Ramos (cell line): ENCODE data around the gene SNCA.

Experiments
- in situ Hi-C: fragments of 300-500 bp; cut with MboI; formaldehyde crosslinking; loops from one replicate; pipeline ENCODE4 v1.14.3; 2022; ENCODE audit warnings: low sequenced_read_pairs; ENCODE audit not compliant: unreplicated experiment

Gene SNCA

DNA sequence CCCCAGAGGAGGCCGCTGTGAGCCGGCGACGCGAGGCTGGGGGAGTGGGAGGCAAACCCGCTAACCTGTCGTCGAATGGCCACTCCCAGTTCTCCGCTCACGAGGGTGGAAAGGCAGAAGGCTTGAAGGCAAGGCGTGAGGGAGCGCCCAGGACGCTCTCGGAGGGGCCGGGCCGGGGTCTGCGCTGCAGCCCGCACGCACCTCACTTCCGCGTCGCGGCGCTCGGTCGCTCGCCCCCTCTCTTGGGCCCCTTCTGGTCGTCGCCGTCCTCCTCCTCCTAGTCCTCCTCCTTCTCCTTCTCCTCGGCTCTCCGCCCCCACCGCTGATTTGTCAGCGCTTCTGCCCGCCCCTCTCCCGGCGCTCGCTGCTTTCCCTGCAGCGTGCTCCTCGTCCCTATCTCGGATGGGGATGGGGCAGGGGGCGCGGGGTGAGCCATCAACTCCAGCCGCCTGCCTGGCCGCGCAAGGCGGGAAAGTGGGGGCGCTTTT is at the start of gene SNCA:
SNCA (minus strand) TSS at position 265 of the 488 bp plus-strand sequence. CDS start 1,494 bp downstream, outside the sequence.
- in situ Hi-C loops = no loop called here

DNA sequence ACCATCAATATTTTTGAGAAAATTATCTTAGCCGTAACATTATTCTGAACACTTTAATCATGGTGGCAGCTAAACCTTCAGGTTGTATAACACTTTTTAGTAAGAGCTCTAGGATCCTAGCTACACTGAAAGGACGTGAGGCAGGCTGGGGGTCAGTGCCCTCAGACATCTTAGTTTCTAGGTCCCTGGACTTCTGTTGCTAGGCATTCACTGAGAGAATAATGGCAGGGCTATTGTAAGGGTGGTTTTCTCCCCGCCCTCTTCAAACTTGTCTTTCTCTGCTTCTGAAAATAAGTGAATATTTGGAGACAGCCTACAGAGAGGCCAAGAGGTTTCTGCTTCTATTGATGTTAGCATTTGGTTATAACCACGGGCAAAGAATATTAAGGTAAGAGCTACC is 42.3 kb upstream of the SNCA start:
- in situ Hi-C loops = no loop called here

DNA sequence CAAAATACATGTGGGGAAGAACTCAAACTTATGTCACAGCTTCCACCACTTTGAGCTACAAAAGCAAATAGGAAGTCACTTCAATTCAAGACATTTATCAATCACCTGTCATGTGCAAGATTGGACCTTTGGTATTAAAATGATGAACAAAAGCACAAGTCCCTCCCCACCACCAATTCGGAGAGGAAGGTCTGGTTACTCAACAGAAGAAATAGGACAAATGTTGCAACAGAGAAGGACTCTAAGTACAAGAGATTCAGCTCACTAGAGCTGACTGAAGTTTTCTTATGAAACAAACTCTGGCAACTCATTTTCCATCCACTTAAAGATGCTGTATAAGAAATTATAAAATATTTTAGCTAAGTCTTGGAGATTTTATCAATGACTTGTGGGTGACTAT is 41.6 kb upstream of the SNCA start:
- in situ Hi-C loops = no loop called here

DNA sequence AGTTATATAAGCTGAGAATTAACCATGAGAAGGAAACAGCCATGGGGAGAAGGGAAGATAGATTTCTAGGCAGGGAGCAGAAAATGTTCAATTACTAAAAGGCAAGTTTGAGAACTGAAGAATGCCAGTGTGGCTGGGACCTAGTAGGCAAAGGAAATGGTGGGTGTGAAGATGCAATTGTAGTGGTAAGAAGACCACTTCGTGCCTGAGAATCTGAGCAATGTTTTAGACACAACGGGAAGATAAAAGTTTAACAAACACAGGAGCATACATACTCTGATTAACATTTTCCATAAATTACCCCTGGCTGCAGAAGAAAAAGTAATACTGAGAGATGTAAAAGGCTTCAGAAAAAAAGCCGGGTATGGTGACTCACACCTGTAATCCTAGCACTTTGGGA is 39.6 kb upstream of the SNCA start:
- in situ Hi-C loops = no loop called here

DNA sequence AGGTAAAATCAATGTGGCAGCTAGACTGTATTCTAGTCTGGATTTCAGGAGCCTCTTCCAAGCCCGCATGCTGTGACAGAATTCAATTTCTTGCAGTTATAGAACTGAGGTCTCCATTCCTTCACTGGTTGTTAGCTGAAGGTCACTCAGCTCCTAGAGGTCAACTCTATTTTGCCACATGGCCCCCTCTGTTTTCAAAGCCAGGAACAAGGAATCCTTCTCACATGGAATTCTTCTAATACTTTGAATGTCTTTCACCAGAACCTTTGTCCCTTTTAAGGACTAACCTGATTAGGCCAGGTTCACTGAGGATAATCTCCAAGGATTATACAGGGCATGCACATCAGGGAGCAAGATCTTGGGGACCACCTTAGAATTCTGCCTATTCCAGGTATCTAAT is 34.2 kb upstream of the SNCA start:
- in situ Hi-C loops = no loop called here

DNA sequence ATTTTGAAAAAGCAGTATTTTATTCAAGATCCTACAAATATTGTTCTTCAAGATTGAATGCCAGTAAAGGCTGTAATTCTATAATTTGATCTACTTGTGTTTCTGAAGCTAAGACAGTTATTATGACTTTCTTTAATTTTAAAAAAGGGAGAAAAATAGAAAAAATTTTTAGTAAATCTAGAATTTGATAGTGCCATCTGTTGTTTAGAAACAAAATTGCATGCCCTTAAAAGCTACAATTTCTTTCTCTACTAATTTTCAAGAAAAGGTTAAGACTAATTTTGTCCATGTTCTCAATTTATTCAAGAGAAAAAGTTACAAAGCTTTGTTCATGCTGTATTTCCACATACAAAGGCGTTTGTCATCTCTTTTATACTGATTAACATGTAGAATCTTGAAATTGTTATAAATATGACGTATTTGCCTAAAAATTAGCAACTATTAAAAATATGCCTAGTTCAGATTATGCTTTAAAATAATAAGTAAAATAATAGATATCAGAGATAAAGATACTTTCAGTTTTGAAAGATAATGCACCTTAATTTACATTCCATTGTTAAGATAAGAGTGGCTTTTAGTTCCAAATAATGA is 32.1 kb upstream of the SNCA start:
- in situ Hi-C loops = no loop called here

DNA sequence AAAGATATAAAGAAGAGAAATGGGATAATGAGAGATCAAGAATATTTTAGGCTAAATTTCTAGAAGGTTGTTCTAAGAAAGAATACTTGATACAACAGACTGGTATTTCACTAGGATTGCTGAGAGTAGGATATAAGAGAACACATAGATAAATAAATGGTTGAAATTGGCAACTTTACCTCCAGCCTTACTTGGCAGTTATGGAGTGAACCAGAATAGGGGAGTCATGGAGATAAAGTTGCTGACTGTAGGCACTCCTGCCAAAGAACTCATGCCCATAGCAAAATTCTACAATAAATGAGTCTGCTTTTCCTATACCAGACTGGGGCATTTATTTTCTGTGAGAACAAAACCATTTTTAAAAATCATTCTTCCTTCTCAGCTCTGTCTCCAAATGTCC is 31.3 kb upstream of the SNCA start:
- in situ Hi-C loops = no loop called here

DNA sequence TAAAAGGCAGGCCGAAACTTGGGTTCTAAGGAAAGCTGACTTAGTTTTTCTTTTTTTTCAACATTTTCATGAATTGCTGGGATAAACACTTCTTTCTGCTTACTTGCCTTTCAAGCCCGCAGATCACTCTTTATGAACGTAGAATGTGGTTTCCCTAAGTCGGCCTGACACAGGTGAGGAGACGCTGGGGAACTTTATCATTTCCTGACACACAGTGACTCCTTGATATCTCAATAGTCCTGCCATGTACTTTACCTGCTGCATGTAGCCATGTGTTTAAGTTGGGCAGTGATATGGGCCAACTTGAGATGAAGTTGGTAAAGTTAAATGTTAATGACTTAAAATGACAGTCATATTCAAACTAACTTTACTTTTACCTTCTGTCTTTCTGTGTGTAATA is 26.6 kb upstream of the SNCA start:
- in situ Hi-C loops = no loop called here

DNA sequence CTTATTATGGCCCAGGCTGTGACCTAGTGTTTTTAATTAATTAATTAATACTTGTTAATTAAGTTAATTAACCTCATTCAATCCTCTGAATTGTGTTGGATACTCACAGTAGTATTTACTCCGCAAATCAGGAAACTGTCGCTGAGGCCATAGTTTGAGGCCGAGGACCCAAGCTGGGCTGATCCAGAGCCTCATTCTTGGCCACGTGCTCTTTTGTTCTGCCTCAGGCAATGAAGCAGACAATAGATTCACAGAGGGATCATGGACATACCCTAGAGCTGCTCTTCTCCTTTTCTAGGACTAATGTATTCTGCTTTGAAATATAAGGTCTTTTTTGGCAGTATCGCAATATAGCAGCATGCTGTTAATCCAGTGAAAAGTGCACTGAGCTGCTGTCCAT is 24.0 kb upstream of the SNCA start:
- in situ Hi-C loops = no loop called here

DNA sequence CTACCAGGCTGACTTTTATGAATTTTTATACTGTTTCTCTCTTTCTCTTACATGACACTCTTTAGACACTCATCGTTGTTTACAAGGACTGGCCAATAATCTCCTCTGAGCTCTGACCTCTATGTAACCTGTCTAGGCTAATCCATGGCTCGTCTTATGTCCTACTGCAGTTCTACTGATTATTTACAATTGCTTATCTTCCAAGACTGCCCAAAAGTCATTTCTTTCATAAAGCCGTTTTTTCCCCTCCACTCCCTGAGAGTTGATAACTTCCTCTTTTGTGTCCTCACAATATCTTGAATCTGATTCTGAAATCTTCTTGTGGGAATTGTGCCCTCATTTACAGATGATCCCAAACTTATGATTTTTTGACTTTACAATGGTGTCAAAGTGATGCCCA is 18.3 kb upstream of the SNCA start:
- in situ Hi-C loops = no loop called here

DNA sequence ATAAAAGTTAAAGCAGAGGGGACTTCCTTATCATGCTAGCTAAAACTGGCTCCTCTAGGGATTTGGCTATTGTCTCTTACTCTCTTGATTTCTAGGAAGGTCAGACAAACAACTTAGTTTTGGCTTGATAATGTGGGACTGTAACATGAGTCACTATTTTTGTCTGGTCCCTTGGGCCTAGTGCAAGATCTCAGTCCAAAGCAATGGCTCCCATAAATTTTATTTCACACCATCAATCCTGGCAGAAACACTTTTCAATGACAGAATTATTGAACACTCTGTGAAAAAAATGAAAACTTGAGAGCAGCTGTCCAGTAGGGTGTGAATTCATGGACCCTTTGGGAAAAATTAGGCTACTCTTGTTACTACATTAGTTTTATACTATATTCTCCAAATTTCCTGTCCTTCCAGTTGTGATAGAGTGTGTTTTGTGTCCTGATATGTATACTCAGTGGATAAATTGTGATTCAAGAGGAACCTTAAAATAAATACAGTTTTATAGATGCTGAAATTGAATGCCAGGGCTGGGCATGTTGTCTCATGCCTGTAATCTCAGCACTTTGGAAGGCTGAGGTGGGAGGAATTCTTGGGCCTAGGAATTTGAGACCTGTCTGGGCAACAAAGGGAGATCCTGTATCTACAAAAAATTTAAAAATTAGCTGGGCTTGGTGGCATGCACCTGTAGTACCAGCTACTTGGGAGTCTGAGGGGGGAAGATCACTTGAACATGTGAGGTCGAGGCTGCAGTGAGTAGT is 10.8 kb upstream of the SNCA start:
- in situ Hi-C loops = no loop called here

DNA sequence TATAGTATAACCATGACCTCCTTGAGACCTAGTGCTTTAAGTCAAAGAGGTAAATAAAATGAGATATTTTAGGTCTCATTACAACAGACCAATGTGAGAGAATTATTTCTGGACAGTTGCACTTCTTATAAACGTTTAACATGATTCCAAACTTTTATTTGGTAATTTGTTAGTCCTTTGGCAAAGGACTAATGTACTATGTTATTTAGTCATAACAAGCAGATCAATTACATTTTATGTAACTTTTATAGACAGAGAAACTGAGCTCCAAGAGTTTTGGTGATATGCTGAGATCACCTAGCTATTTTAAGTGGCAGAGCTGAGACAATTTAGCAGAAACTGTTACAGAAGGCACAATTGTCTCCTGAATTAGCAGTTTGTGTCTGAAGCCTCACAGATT is 2.6 kb upstream of the SNCA start:
- in situ Hi-C loops = no loop called here

DNA sequence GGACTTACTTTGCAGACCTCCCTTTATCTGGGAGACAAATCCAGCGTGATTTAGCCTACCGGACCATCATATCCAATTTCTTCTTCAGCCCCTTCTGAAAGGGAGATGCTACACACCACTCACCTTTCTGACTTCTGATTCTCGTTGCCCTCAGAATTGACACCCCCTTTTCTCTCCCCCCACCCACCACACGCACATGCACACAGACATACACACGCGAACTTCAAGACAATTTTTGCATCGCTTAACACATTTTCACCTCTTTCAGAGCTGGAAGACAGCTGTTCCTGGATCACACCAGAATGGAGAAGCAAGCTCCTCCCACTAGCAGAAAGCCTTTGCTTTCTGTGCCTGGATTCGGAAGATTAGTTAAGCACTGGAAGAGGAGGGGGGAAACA is 1.0 kb upstream of the SNCA start:
- in situ Hi-C loops = no loop called here

DNA sequence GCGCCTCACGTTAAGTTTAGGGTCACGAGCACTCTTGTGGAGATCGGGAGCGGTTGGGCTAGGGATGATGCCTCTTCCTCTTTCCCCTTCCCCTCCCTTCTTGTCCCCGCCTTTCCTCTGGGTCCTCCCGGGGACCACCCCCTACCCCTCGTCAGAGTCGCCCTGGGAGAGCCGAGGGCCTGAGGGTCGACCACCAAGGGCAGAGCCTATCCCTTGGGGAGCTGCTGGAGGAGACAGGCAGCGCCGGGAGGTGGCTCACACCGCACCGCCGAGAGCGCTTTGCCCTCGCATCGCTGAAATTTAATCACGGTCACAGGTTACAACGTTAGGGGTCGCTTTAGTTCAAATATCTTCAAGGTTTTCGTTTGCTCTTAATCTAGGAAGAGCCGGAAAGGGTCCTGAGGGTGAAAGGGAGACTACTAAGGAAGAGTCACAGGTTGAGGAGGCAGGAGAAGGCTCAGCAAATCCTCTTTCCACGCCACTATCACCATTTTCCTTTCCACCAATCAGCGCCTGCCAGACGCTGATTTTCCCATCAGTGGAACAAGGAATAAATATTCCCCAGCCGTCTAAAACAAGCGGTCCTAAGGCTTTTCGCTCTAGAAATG is 528 bp upstream of the SNCA start:
- in situ Hi-C loops = no loop called here

DNA sequence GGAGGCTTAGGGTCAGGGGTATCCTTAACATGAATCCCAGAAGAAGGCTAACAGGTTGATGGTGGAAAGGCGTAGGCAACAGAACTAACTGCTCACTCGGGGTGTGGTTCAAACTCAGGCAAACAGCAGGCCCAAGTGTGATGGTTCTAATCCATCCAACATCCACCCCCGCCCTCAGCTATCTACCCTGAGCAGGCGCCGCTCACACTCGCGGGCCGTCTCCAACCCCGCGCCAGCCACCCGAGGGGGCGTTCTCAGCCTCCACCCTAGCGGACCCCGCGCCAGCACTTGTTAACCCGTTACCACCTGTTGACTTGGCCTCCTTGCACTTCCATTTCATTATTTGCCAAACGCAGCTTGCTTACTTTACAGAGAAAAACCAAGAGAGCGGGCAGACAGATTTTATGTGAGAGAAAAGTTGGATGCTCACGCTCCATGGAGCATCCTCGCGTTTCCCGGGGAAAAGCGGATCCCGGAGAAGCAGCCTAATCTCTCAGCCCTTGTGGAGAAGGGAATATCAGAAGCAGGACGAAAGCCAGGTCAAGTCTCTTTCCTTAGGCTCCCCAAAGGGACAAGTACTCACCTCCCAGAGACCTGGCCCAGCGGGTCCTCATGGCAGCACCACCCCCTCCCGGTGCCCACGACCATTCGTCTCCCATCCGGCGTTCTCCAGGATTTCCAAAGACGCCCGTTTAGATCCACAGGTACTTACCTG is 773 bp downstream of the SNCA start:
- in situ Hi-C loops = no loop called here

DNA sequence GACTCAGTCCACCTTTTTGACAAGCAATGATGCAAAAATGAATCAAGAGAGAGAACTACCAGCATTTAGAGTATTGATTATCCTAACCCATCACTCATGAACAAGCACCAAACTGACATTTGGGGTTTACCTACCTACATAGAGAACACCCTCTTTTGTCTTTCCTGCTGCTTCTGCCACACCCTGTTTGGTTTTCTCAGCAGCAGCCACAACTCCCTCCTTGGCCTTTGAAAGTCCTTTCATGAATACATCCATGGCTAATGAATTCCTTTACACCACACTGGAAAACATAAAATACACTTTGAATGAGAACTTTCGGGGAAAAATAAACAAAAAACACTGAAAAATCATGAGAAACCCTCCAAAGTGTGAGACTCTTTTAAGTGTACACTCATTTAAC is 1.5 kb downstream of the SNCA start:
- in situ Hi-C loops = no loop called here

DNA sequence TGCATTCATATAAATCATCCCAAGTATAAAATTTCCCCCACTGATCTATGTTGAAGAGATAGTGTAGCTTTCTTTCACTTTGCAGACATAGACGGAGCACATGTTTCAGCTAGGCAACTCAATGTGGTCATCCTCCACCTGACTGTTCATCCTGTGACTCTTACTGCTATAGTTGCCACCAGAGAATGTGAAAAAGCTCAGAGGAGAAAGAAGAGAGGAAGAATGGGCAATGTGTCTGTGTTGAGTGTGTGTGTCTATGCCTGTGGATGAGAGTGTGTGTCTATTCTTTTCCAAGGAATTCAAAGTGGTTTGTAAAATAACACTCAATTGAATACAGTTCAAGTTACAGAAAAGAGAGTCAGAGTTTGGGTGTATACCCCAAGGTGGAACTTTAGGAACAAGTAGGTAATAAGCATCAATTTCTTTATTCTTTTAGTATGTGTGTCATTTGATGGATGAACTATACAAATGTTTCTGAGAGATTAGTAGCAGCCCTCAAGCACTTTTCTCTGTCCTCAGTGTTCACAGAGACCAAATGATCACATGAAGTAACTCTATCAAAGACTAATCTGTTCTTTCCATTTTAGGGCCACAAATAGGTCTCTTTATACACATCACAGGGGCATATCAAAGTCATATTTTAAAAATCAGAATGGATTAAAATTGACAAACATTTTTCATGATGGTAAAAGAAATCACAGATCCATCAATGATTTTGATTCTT is 2.3 kb downstream of the SNCA start:
- in situ Hi-C loops = no loop called here

DNA sequence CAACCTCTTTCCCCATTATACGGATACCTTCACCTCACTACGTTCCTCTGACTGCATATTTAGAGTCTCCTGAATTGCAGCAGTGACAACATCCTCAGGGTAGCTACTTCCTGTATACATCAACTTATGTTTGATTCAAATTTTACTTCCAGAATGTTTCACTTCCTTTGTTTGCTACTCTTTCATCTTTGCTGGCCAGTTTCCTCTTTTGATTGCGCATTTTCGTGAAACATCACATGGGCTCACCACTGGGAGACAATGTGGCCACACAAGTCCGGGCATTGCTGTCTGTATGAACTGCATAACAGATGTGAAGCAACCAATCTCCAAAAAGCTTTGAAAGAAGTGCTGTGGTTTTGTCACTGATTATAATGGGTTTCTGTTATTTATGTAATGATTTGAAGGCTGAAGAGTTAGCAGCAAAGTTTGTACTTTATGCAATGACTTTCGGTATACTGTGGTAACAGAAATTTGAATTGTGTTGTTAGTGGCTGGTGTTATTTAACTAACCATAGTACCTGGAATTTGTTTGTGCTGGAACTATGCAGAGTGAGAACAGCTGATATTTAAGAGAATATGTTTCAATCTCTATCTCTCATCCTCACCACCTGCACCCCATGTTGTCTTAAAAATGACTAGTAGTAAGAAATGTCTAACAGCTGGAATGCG is 7.4 kb downstream of the SNCA start:
- in situ Hi-C loops = no loop called here

DNA sequence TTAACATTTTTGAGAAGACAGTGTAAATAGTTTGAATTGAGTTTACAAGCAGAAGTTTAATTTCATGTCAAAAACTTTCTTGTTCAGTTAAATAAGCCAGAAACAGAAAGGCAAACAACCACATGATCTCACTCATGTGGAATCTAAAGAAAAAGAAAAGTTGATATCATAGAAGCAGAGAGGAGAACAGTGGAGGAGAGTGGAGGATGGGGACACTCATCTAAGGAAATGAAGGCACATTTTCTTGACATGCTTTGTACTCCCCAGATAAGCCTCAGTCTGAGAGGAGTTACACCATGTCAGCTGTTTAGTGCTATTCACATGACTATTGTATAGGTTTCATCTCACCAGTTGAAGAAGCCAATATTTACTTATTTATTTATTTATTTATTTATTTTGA is 13.5 kb downstream of the SNCA start:
- in situ Hi-C loops = no loop called here

DNA sequence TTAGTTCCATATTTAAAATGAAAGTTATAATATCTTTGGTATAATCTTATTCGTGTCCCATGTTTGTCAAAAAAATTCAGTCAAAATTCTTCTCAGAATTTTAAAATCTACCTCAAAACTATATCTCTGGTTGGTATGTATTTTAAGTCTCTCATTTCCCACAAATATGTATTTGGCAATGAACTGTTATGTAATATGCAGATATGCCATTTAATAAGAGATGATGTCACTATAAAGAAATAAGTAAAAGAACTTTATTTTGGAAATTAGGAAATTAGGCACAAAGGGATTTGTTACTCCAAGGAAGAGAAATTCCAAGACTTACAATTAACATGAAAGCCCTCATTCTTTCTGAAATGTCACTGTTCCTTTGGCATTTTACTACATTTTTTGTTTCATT is 15.3 kb downstream of the SNCA start:
- in situ Hi-C loops = no loop called here
